GM12878 (cell line): ENCODE results near the gene ZNF776.

Experiments used
- BMI1 ChIP-seq: fragments of 450-650 bp; IDR thresholded peaks from 2 replicates; pipeline ENCODE4 v1.6.1; 2016; ENCODE audit warnings: mild to moderate bottlenecking, moderate library complexity, borderline replicate concordance
- EZH2 ChIP-seq: IDR thresholded peaks from 2 replicates; pipeline ENCODE4 v1.6.1; 2012; ENCODE audit warnings: low read depth, mild to moderate bottlenecking, control low read depth, inconsistent platforms, low read length, borderline replicate concordance; ENCODE audit not compliant: control insufficient read depth
- HDAC2 ChIP-seq: fragments of 200-600 bp; sonication (generic); IDR thresholded peaks from 2 replicates; pipeline ENCODE4 v1.6.1; 2017
- JUNB ChIP-seq: IDR thresholded peaks from 2 replicates; pipeline ENCODE4 v1.6.1; 2016; ENCODE audit warnings: antibody characterized with exemption, mild to moderate bottlenecking
- PRDM15 ChIP-seq: fragments of 450-650 bp; formaldehyde crosslinking; IDR thresholded peaks from 2 replicates; pipeline ENCODE4 v1.4.0; 2020; ENCODE audit warnings: mild to moderate bottlenecking, moderate library complexity
- RCOR1 ChIP-seq: conservative IDR thresholded peaks from 2 replicates; pipeline ENCODE4 v1.6.1; 2012; ENCODE audit warnings: low read depth, low read length, improper control_type of control experiment
- TAF1 ChIP-seq: IDR thresholded peaks from 2 replicates; pipeline ENCODE4 v1.6.1; 2011; ENCODE audit warnings: mild to moderate bottlenecking, low read depth, low read length, borderline replicate concordance
- YY1 ChIP-seq: IDR thresholded peaks from 2 replicates; pipeline ENCODE4 v1.6.1; 2011; ENCODE audit warnings: low read depth, mild to moderate bottlenecking, low read length
- TF ChIP-seq, protein P1 (sequence below), 3 experiments: IDR thresholded peaks in 2 of 3; conservative IDR thresholded peaks in 1 of 3; 2 replicates each; pipeline ENCODE4 v1.5.1; 2011; ENCODE audit warnings: low read depth in 3 of 3, low read length in 3 of 3, mild to moderate bottlenecking in 3 of 3, control low read depth in 2 of 3, moderate library complexity in 2 of 3, inconsistent platforms in 1 of 3, mixed read lengths in 1 of 3; ENCODE audit not compliant: control insufficient read depth in 2 of 3, insufficient read depth in 1 of 3; ENCODE audit errors: extremely low read depth in 1 of 3

GRCh38 chr19:57701625-57702024 is 45.0 kb upstream of the ZNF776 start:
- TF ChIP-seq YY1 (no peak), HDAC2 (no peak), TAF1 (no peak), BMI1 (no peak), EZH2 (no peak), PRDM15 (CRISPR knock-in tag) (no peak), JUNB (no peak), RCOR1 (no peak)
- TF ChIP-seq, protein P1, sequence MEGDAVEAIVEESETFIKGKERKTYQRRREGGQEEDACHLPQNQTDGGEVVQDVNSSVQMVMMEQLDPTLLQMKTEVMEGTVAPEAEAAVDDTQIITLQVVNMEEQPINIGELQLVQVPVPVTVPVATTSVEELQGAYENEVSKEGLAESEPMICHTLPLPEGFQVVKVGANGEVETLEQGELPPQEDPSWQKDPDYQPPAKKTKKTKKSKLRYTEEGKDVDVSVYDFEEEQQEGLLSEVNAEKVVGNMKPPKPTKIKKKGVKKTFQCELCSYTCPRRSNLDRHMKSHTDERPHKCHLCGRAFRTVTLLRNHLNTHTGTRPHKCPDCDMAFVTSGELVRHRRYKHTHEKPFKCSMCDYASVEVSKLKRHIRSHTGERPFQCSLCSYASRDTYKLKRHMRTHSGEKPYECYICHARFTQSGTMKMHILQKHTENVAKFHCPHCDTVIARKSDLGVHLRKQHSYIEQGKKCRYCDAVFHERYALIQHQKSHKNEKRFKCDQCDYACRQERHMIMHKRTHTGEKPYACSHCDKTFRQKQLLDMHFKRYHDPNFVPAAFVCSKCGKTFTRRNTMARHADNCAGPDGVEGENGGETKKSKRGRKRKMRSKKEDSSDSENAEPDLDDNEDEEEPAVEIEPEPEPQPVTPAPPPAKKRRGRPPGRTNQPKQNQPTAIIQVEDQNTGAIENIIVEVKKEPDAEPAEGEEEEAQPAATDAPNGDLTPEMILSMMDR (IDR thresholded peaks at IDR 0.05 in 2 of 3, conservative IDR thresholded peaks at IDR 0.05 in 1 of 3; ENCODE audit: control insufficient read depth in 2 of 3, extremely low read depth in 1 of 3, insufficient read depth in 1 of 3, low read depth in 3 of 3, low read length in 3 of 3) = no peak
